ENCODE results near the gene ARHGAP30. TPM values are rescaled to one million over a fixed set of nuclear protein-coding genes. Genes with fewer than 3 reads are reported as not detected.

Gene ARHGAP30
- total RNA-seq, 6 experiments from 2014 or later: not detected

DNA sequence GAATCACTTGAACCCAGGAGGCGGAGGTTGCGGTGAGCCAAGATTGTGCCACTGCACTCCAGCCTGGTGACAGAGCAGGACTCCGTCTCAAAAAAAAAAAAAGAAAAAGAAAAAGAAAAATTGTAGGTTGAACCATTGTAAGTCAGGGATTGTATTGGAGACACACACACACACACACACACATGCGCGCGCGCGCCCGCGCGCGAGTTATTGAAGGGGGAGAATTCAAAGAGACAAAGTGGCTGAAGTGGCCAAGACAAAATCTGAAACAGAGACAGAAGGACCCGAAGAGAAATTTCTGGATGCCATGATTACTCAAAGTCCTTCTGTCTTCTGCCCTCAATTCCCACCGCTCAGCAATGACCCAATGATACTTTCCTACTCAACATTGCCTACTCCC is 24.8 kb upstream of the ARHGAP30 start:
- no peak for DNase-seq
- H3K27me3 Mint-ChIP-seq (ENCODE audit: insufficient read depth): peaks cover 9% of the 10 kb centered on the region
- no peak overlapping the region for H3K27ac Mint-ChIP-seq
- no peak for TF ChIP-seq CTCF (IDR thresholded peaks at IDR 0.05)
- no peak overlapping the region for H3K4me3 Mint-ChIP-seq
- H3K9me3 Mint-ChIP-seq: no peaks in the 10 kb centered on the region
- H3K36me3 Mint-ChIP-seq (ENCODE audit: low read depth): no peaks in the 10 kb centered on the region
- peaks cover 49% of the 10 kb centered on the region for H3K4me1 Mint-ChIP-seq (ENCODE audit: low read depth)

DNA sequence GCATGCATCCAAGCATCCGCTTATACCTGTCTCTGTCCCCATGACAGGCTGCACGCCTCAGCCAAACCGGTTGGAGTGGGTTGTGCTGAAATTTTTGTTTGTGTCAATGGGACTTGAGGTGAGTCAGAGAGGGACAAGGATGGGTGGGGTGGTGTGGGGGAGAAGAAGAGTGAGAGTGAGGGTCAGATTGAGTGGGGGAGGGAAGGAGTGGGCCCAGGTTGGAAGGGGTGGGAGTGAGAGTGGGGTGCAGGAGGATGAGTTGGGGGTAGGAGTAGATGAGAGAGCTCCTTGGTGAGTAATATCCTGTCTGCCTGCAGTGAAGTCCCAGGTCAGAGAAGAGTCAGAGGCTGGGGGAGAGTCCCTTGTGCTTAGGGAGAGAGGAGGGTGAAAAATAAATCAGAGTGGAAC is 22.9 kb upstream of the ARHGAP30 start:
- Mint-ChIP-seq H3K9me3 (no peaks in the 10 kb centered on the region), H3K4me1 (ENCODE audit: low read depth) (peaks cover 51% of the 10 kb centered on the region), H3K27ac (0 out of 2 replicates have a peak overlapping the region, but pooled peaks have one; percentile 3), H3K4me3 (0 out of 2 replicates have a peak overlapping the region, but pooled peaks have one; percentile 18), H3K36me3 (ENCODE audit: low read depth) (no peaks in the 10 kb centered on the region), H3K27me3 (ENCODE audit: insufficient read depth) (peaks cover 4% of the 10 kb centered on the region)
- no peak for TF ChIP-seq CTCF (IDR thresholded peaks at IDR 0.05)
- DNase-seq: no peak

DNA sequence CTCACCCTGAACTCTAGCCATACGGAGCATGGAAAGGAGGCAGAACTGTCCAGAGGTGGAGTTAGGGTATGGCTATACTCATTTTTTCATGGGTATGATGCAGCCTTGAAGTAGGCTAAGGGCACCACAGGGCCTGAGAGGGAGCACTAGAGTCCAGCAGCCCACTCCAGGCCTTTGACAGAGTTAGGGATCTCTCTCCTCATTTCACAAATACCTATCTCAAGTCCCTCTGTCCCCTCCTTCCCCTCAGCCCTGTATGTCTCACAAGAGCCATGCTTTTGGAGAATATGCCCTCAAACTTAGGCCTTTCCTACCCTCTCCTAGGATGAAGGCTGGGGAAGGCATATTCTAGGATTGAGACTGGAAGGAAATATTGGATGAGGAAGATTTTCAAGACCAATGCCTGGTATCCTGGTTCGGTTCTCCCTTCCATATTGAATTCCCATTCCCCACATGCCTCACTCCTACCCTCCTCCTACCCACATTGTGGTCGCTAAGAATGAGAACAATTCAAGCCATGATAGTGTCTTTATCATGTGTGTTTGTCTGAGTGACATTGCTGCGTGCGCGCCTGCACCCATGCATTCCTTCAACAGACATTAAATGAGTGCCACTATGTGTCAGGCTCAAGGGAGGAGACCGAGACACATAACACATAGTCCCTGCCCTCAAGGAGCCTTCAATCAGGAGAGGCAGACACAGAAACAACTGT is 22.3 kb upstream of the ARHGAP30 start:
- H3K27ac Mint-ChIP-seq: no peak overlapping the region
- H3K9me3 Mint-ChIP-seq: no peaks in the 10 kb centered on the region
- H3K36me3 Mint-ChIP-seq (ENCODE audit: low read depth): no peaks in the 10 kb centered on the region
- peaks cover 2% of the 10 kb centered on the region; the same call in 1 of the 2 replicates for H3K27me3 Mint-ChIP-seq (ENCODE audit: insufficient read depth)
- no peak overlapping the region for H3K4me3 Mint-ChIP-seq
- TF ChIP-seq CTCF (IDR thresholded peaks at IDR 0.05): no peak
- peaks cover 49% of the 10 kb centered on the region for H3K4me1 Mint-ChIP-seq (ENCODE audit: low read depth)
- no peak for DNase-seq

DNA sequence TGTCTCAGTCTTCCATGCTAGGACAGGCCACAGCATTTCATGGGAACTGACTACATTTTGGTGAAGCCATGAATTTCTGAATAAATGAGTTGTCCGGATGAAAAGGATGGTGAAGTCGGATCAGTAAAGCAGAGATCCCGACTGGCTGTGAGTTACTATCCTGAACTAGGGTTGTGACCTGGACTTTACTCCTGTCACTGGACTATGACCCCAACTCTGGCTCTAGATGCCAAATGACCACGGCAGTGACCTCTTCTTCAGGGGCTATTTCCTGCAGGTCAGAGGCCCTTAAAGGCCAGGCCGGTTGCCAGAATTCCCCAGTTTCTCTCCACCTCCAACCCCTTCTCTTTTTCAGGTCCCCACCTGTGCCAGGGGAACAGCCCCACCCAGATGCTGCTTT is 21.4 kb upstream of the ARHGAP30 start:
- Mint-ChIP-seq H3K4me1 (ENCODE audit: low read depth) (peaks cover 43% of the 10 kb centered on the region), H3K4me3 (no peak overlapping the region), H3K27me3 (ENCODE audit: insufficient read depth) (peaks cover 2% of the 10 kb centered on the region; the same call in 1 of the 2 replicates), H3K9me3 (no peaks in the 10 kb centered on the region), H3K36me3 (ENCODE audit: low read depth) (no peaks in the 10 kb centered on the region), H3K27ac (no peak overlapping the region)
- no peak for TF ChIP-seq CTCF (IDR thresholded peaks at IDR 0.05)
- DNase-seq: no peak

GRCh38 chr1:161090617-161091016 is 20.9 kb upstream of the ARHGAP30 start:
- H3K4me1 Mint-ChIP-seq (ENCODE audit: low read depth): peaks cover 47% of the 10 kb centered on the region
- H3K36me3 Mint-ChIP-seq (ENCODE audit: low read depth): no peaks in the 10 kb centered on the region
- no peak overlapping the region for H3K27ac Mint-ChIP-seq
- no peak overlapping the region for H3K4me3 Mint-ChIP-seq
- TF ChIP-seq CTCF (IDR thresholded peaks at IDR 0.05): no peak
- no peak for DNase-seq
- H3K27me3 Mint-ChIP-seq (ENCODE audit: insufficient read depth): peaks cover 2% of the 10 kb centered on the region; the same call in 1 of the 2 replicates
- H3K9me3 Mint-ChIP-seq: no peaks in the 10 kb centered on the region

Data from HFFc6 (cell line).